Small intestine (tissue), 16 donors: ENCODE data around the gene CST3. TPM values are rescaled to one million over a fixed set of nuclear protein-coding genes. Genes with fewer than 3 reads are reported as not detected.
"Not testable (repeated sequence)": the region's sequence is repeated elsewhere in the genome, so short reads cannot be mapped to it uniquely, and the experiment has no call there.

ENCODE experiments used
- DNase-seq, 2 donors: peaks; one replicate each; pipeline versions ENCODE4 v3.0.0 to v3.0.0-alpha.2; 2013
- FAIRE-seq: peaks from 2 replicates; lab custom pipeline; 2012; peaks lifted over from hg19 to GRCh38; lab: Jason Lieb, UNC
- H3K27ac ChIP-seq, 3 donors: one replicate each; pipeline ENCODE4 v1.5.1; 2013; ENCODE audit warnings: low read length in 2 of 3, mild to moderate bottlenecking in 2 of 3, control low read depth in 1 of 3, inconsistent platforms in 1 of 3, low read depth in 1 of 3, moderate library complexity in 1 of 3
- H3K27me3 ChIP-seq, 3 donors: one replicate each; pipeline ENCODE4 v1.6.1; 2013; ENCODE audit warnings: low read length in 3 of 3, inconsistent platforms in 1 of 3; ENCODE audit not compliant: control insufficient read depth in 3 of 3, insufficient read depth in 3 of 3
- H3K36me3 ChIP-seq, 3 donors: one replicate each; pipeline ENCODE4 v1.6.1; 2013; ENCODE audit warnings: low read length in 3 of 3, inconsistent platforms in 1 of 3, low read depth in 1 of 3, mild to moderate bottlenecking in 1 of 3, moderate library complexity in 1 of 3; ENCODE audit not compliant: control insufficient read depth in 3 of 3, insufficient read depth in 2 of 3
- H3K4me1 ChIP-seq, 3 donors: one replicate each; pipeline ENCODE4 v1.6.1; 2013; ENCODE audit warnings: low read length in 2 of 3, inconsistent platforms in 1 of 3, low read depth in 1 of 3, mild to moderate bottlenecking in 1 of 3, moderate library complexity in 1 of 3; ENCODE audit not compliant: control insufficient read depth in 3 of 3, insufficient read depth in 2 of 3
- H3K4me3 ChIP-seq, 3 donors: one replicate each; pipeline ENCODE4 v1.5.1; 2013; ENCODE audit warnings: low read length in 3 of 3, control low read depth in 1 of 3, inconsistent platforms in 1 of 3, low read depth in 1 of 3, mild to moderate bottlenecking in 1 of 3, moderate library complexity in 1 of 3
- H3K9me3 ChIP-seq, 2 donors: one replicate each; pipeline ENCODE4 v1.6.1; 2013; ENCODE audit warnings: low read depth in 1 of 2, low read length in 1 of 2; ENCODE audit not compliant: control insufficient read depth in 2 of 2, insufficient read depth in 1 of 2
- WGBS, 3 donors: extraction: QIAGEN DNeasy Blood & Tissue Kit; methylation state at CpG; one replicate each; pipeline ENCODE4 v1.1.7; 2013; 5-methylcytosine and 5-hydroxymethylcytosine counted together
- long read RNA-seq, 10 donors: transcript quantifications; one replicate each; lab custom pipeline, GENCODE V29; 2026
- polyA plus RNA-seq, 4 donors: library from polyadenylated mRNA; stranded (reverse) in 3 of 4; unstranded in 1 of 4; fragments of 200-250 nt in 3 of 4; fragments of 120-200 nt in 1 of 4; gene quantifications; one replicate each; pipeline versions ENCODE4 v1.2.1 to v1.2.3, GENCODE V29; 2013
- donor health status: healthy with polysubstance abuse.
- donor health status: control.
- donor health status: control.
- donor health status: Bipolar disorder and iron deficiency.
- donor health status: healthy.

CST3 gene
- polyA plus RNA-seq: 100 to 1,000 TPM; 443 to 907 (median 470) TPM
- long read RNA-seq, donor 1, transcript CST3-201 (3 exons, 873 nt): major isoform, 1,030 of 1,447 reads
- long read RNA-seq, donor 1, partial matches to known transcripts: 345 of 1,447 reads
- long read RNA-seq, donor 1, other reads (novel, unspliced or antisense): 69 of 1,447 reads
- long read RNA-seq, donor 2, transcript CST3-201 (3 exons, 873 nt): major isoform, 162 of 232 reads
- long read RNA-seq, donor 2, partial matches to known transcripts: 68 of 232 reads
- long read RNA-seq, donor 2, other reads (novel, unspliced or antisense): 0 of 232 reads
- long read RNA-seq, donor 3, transcript CST3-201 (3 exons, 873 nt): major isoform, 369 of 613 reads
- long read RNA-seq, donor 3, partial matches to known transcripts: 229 of 613 reads
- long read RNA-seq, donor 3, other reads (novel, unspliced or antisense): 14 of 613 reads
- long read RNA-seq, donor 4, transcript CST3-201 (3 exons, 873 nt): major isoform, 15 of 20 reads
- long read RNA-seq, donor 4, partial matches to known transcripts: 5 of 20 reads
- long read RNA-seq, donor 4, other reads (novel, unspliced or antisense): 0 of 20 reads
- long read RNA-seq, donor 5, transcript CST3-201 (3 exons, 873 nt): major isoform, 179 of 274 reads
- long read RNA-seq, donor 5, partial matches to known transcripts: 87 of 274 reads
- long read RNA-seq, donor 5, other reads (novel, unspliced or antisense): 8 of 274 reads
- long read RNA-seq, donor 6, transcript CST3-201 (3 exons, 873 nt): major isoform, 381 of 588 reads
- long read RNA-seq, donor 6, partial matches to known transcripts: 188 of 588 reads
- long read RNA-seq, donor 6, other reads (novel, unspliced or antisense): 17 of 588 reads
- long read RNA-seq, donor 7, transcript CST3-201 (3 exons, 873 nt): major isoform, 118 of 166 reads
- long read RNA-seq, donor 7, partial matches to known transcripts: 40 of 166 reads
- long read RNA-seq, donor 7, other reads (novel, unspliced or antisense): 7 of 166 reads
- long read RNA-seq, donor 8, transcript CST3-201 (3 exons, 873 nt): major isoform, 16 of 25 reads
- long read RNA-seq, donor 8, partial matches to known transcripts: 9 of 25 reads
- long read RNA-seq, donor 8, other reads (novel, unspliced or antisense): 0 of 25 reads
- long read RNA-seq, donor 9, transcript CST3-201 (3 exons, 873 nt): major isoform, 105 of 143 reads
- long read RNA-seq, donor 9, partial matches to known transcripts: 38 of 143 reads
- long read RNA-seq, donor 9, other reads (novel, unspliced or antisense): 0 of 143 reads
- long read RNA-seq, donor 10, transcript CST3-201 (3 exons, 873 nt): major isoform, 452 of 627 reads
- long read RNA-seq, donor 10, partial matches to known transcripts: 152 of 627 reads
- long read RNA-seq, donor 10, other reads (novel, unspliced or antisense): 22 of 627 reads

GRCh38 chr20:23637282-23638221 is at the start of gene CST3:
CST3 (minus strand) TSS chr20:23637955; CDS start chr20:23637862, 93 bp downstream.
- H3K4me3 ChIP-seq: peak within 1 kb of the TSS; percentile 78 to 83 (median 80)
- H3K27ac ChIP-seq: peak within 1 kb of the TSS; percentile 66 to 98 (median 97)
- peak; percentile 91 to 94 for DNase-seq
- no peaks in the 10 kb centered on the region for H3K27me3 ChIP-seq
- 1 to 2% (median 1%) methylated on average over 43 to 92 of the region's 92 CpGs for WGBS, 3 donors
- H3K36me3 ChIP-seq: peaks cover 0 to 33% (median 13%) of the 10 kb centered on the region in 3 donors
- H3K4me1 ChIP-seq: peaks cover 3 to 10% (median 5%) of the 10 kb centered on the region in 3 donors
- H3K9me3 ChIP-seq: peaks cover 0 to 7% of the 10 kb centered on the region in 2 donors
- no peak for FAIRE-seq

GRCh38 chr20:23686046-23686750 is 48.4 kb upstream of the CST3 start:
- Histone ChIP-seq H3K9me3 (no peaks in the 10 kb centered on the region), H3K27me3 (no peaks in the 10 kb centered on the region), H3K36me3 (no peaks in the 10 kb centered on the region), H3K27ac (no peak overlapping the region), H3K4me1 (no peaks in the 10 kb centered on the region), H3K4me3 (no peak overlapping the region)
- no peak for DNase-seq
- FAIRE-seq: no peak
- WGBS, 3 donors: 71 to 86% (median 76%) methylated on average over 4 of the region's 4 CpGs

GRCh38 chr20:23685529-23685896 is 47.8 kb upstream of the CST3 start:
- not testable (repeated sequence) for H3K27me3 ChIP-seq, FAIRE-seq
- WGBS, 3 donors: 49 to 76% (median 70%) methylated on average over 4 of the region's 4 CpGs

GRCh38 chr20:23684261-23684660 is 46.5 kb upstream of the CST3 start:
- Histone ChIP-seq H3K36me3 (no peaks in the 10 kb centered on the region), H3K27me3 (no peaks in the 10 kb centered on the region), H3K9me3 (no peaks in the 10 kb centered on the region), H3K27ac (no peak overlapping the region), H3K4me1 (no peaks in the 10 kb centered on the region), H3K4me3 (no peak overlapping the region)
- 80 to 87% (median 82%) methylated on average over 6 of the region's 6 CpGs for WGBS, 3 donors
- no peak for FAIRE-seq
- no peak for DNase-seq

More at GRCh38 chr20:23685529-23685896, 47.8 kb upstream of the CST3 start:
- DNase-seq, H3K36me3 ChIP-seq, H3K4me3 ChIP-seq, H3K9me3 ChIP-seq, H3K27ac ChIP-seq, H3K4me1 ChIP-seq: not testable (repeated sequence)

GRCh38 chr20:23683807-23684206 is 46.1 kb upstream of the CST3 start:
- no peak overlapping the region for H3K27ac ChIP-seq
- no peak overlapping the region for H3K4me3 ChIP-seq
- no peaks in the 10 kb centered on the region for H3K36me3 ChIP-seq
- WGBS, 3 donors: 84 to 93% (median 93%) methylated on average over 2 of the region's 2 CpGs
- H3K27me3 ChIP-seq: no peaks in the 10 kb centered on the region
- FAIRE-seq: no peak
- DNase-seq: no peak
- H3K9me3 ChIP-seq: no peaks in the 10 kb centered on the region
- H3K4me1 ChIP-seq: no peaks in the 10 kb centered on the region

GRCh38 chr20:23683281-23683680 is 45.5 kb upstream of the CST3 start:
- no peak for FAIRE-seq
- no peaks in the 10 kb centered on the region for H3K9me3 ChIP-seq
- H3K36me3 ChIP-seq: no peaks in the 10 kb centered on the region
- no peaks in the 10 kb centered on the region for H3K27me3 ChIP-seq
- no peaks in the 10 kb centered on the region for H3K4me1 ChIP-seq
- DNase-seq: no peak
- H3K4me3 ChIP-seq: no peak overlapping the region
- no peak overlapping the region for H3K27ac ChIP-seq
- 82 to 86% (median 83%) methylated on average over 2 of the region's 2 CpGs for WGBS, 3 donors

- Histone ChIP-seq H3K4me1 (no peaks in the 10 kb centered on the region), H3K36me3 (no peaks in the 10 kb centered on the region), H3K4me3 (no peak overlapping the region), H3K27me3 (no peaks in the 10 kb centered on the region), H3K9me3 (no peaks in the 10 kb centered on the region), H3K27ac (no peak overlapping the region)
- FAIRE-seq: no peak
- DNase-seq: no peak
These were observed 42.4 kb upstream of the CST3 start for GRCh38 chr20:23680146-23680545.
